ENCODE data around the gene NENF.
"Not testable (repeated sequence)": the region's sequence is repeated elsewhere in the genome, so short reads cannot be mapped to it uniquely, and the experiment has no call there.

The NENF gene

DNA sequence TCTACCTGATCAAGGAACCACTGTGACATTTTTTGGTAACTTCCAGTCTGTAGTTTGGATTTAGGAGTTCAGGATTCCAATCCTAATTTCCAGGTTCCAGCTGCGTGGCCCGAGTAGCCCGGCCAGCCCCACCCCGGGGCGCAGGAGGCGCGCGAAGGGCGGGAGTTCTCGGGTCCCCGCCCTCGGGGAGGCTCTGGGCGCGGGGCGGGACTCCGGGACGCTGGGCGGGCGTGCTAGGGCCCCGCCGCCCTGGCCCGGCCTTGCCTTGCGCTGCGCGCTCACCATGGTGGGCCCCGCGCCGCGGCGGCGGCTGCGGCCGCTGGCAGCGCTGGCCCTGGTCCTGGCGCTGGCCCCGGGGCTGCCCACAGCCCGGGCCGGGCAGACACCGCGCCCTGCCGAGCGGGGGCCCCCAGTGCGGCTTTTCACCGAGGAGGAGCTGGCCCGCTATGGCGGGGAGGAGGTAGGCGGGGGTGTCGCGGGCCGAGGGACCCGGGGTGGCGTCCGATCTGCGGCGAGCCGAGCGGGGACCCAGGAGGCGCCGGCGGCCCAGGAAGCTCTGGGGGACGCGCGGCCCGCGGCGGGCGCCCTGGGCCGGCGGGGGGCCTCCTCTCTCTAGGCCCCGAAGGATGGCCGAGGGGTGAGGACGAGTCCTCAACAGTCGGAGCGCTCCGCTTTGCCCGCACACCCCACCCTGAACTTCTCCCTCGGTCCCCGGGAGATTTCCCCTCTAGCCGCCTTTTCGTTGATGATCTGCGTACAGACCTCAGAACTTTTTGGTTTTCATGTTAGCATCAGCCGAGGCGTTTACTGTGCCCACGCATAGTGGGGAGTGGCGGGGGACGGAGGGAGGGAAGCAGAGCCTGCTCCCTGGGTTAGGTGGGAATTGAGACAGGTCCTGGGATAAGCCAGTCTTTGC is at the start of gene NENF:
Gene NENF, plus strand, starts transcription at position 260 of the 916 bp plus-strand sequence. Its CDS starts 24 bp downstream, at position 284.
- peak; percentile 87 for DNase-seq

GRCh38 chr1:212386029-212386428 is 46.7 kb upstream of the NENF start:
- no peak for DNase-seq

- DNase-seq: no peak
These were observed 43.6 kb upstream of the NENF start for GRCh38 chr1:212388985-212389716.

DNA sequence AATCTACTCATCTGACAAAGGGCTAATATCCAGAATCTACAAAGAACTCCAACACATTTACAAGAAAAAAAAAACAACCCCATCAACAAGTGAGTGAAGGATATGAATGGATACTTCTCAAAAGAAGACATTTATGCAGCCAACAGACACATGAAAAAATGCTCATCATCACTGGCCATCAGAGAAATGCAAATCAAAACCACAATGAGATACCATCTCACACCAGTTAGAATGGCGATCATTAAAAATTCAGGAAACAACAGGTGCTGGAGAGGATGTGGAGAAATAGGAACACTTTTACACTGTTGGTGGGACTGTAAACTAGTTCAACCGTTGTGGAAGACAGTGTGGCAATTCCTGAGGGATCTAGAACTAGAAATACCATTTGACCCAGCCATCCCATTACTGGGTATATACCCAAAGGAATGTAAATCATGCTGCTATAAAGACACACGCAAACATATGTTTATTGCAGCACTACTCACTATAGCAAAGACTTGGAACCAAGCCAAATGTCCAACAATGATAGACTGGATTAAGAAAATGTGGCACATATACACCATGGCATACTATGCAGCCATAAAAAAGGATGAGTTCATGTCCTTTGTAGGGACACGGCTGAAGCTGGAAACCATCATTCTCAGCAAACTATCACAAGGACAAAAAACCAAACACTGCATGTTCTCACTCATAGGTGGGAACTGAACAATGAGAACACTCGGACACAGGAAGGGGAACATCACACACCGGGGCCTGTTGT is 36.9 kb upstream of the NENF start:
- not testable (repeated sequence) for DNase-seq

DNA sequence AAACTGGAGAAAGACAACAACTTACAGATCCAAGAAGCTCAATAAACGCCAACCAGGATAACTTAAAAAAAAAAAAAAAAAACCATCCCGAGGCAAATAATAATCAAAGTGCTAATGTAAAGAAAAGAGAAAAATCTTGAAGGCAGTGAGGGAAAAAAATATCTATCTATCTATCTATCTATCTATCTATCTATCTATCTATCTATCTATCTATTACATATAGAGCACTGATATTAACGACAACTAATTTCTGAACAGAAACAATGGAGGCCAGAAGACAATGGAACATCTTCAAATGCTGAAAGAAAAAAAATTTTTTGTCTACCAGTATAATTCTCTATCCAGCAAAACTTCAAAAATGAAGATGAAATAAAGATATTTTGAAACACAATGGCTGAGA is 36.1 kb upstream of the NENF start:
- no peak for DNase-seq

GRCh38 chr1:212397171-212397570 is 35.5 kb upstream of the NENF start:
- DNase-seq: no peak

DNA sequence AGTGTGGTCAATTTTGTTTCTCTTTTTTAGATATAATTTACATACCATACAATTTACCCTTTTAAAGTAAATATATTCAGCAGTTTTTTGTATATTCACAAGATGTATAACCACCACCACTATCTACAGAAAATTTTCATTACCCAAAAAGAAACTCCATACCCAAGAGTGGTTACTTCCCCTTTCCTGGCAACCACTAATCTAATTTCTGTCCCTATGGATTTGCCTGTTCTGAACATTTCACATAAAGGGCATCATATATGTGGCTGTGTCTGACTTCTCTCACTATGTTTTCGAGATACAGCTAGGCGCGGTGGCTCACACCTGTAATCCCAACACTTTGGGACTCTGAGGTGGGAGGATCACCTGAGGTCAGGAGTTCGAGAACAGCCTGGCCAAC is 31.7 kb upstream of the NENF start:
- DNase-seq: no peak

GRCh38 chr1:212401838-212402582 is 30.7 kb upstream of the NENF start:
- no peak for DNase-seq

GRCh38 chr1:212402666-212403321 is 29.9 kb upstream of the NENF start:
- DNase-seq: no peak

- DNase-seq: no peak
These were observed 22.4 kb upstream of the NENF start for GRCh38 chr1:212410231-212410820.

DNA sequence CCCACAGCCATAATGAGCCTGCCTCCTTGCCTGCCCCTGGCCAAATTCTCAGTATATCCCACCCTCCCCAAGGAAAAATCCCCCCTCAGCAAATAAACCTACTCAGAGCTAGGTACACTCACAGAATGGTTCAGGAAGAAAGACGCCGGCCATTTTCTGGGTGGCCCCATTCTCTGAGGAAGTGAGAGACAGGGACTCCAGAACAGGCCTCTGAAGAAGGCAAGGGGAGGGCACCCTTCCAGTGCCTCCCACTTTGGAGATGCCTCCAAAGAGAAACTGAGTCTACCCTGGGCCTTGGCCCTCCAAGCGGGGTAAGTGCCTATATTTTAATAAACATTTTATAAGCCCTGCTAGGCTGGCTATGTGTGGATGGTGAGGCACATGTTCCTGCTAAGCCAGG is 20.3 kb upstream of the NENF start:
- DNase-seq: no peak

DNA sequence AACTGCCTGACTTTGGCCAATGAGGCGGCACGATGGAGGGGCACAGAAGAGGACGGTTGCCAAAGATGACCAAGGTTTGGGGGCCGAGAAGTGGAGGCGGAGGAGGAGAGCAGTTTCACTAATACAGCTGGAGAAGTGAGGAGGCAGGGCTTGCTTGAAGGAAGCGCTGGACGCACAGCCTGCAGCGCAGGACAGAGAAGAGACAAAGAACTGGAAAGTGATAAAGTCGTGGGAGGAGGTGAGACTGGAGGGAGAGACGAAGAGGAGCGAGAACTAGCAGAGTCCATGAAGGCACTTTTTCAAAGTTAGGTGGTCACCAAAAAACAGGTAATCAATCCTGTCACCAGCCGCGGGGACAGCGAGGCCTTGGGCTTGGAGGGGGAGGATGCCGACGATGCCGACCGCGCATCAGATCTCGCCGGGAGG is 18.8 kb upstream of the NENF start:
- peak; percentile 61 for DNase-seq

DNA sequence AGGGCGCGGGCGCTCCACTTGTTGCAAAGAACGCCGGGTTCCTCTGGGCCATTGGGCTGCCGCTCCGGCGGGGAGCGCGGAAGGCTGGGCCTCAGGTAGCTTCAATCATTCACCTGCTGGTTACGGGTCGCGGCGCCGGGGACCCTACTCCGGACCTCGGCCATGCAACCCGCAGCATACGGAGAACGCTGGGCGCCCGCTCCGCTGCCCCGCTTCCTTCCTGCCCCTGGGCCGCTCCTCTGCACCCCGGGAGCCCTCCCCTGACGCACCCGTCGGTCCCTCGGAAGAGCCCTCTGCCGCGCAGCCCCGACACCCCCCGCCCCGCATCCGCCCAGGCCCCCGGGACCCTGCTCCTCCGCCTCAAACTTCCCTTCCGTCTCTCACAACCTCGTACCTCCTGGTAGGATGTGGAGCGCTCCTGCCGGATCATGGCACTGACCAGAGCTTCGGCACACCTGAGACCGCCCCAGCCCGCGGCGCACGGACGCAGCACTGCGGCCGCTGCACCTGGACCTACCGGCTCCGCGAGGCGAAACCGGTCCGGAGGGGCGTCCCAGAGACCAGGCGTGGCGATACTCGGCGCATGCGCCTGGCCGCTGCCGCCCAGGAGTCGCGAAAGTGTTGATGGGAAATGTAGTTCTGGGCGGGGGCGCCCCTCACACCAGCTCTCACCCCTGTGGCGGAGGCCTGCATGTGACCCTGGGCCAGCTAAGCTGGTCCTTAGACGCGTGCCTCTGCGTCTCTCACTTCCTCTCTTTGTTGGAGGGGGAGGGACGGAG is 18.2 kb upstream of the NENF start, which contains the start of gene PACC1:
Gene PACC1, minus strand, starts transcription at position 559 of the 779 bp plus-strand sequence. Its CDS starts 129 bp downstream, at position 430.
- peak; percentile 97 for DNase-seq

DNA sequence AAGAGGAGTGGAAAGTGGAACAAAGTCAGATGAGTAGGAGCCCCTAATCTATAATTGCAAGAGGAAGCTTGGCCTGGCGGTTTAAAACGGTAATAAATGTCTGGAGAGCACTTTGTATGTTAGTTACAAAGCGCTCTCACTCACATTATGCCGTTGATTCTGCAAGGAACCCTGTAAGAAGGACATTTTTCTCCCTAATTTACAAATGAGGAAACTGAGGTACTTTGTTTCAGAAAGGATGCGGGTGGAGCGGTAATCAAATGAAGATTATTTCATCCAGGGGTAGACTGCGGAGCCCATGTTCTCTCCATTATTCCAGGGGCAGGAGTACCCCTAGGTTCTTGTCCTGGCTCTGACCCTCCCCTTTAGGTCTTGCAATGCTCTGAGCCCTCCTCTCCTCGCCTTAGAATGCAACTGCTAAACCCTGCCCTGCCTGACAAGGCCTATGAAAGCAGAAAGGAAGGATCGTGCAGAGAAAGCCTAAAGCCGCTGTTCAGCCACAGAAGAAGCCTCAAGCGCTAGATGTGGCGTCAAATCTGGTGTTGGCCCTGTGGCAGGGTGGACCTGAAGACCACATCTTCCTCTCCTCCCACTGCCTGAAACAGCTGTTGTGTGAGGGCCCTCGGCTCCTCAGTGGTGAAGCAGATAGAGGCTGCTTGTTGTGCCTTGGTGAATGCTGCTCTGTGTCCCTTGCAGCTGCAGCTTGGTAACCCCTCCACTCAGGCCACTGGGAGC is 17.4 kb upstream of the NENF start:
- DNase-seq: no peak

DNA sequence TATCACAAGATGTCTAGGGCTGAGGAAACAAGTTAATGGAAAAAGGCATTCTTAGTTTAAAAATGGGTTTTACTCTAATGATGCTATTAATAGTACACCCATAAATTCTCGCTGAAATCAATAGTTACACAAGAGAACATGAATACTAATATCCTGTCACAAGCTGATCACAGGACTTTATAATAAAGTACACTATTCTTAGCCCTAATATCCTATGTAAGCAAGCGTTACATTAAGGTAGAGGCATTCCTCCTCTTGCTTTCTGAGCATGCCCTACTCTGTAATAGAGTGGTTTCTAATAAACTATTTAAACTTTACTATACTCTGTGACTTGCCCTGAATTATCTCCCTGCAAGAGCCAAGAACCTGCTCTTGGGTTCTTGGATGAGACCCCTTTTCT is 11.6 kb upstream of the NENF start:
- no peak for DNase-seq

GRCh38 chr1:212423879-212424278 is 8.8 kb upstream of the NENF start:
- no peak for DNase-seq

DNA sequence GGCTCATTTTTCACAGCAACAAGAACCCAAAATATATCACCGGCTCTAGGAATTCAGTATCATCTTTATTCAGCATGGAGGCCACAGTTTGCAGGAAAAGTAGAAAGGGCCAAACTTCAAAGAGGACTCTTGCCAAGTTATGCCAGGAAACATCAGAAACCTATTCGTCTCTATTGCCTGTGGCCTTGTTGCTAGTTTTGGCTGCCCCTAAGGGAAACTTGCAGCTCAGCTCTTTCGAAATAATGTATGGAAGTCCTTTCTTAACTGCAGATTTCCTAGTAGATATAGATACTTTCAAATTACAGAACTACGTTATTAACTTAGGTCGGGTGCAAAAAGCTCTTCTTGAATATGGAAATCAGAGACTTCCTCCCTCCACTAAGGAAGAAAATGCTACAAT is 4.2 kb upstream of the NENF start:
- DNase-seq: no peak

DNA sequence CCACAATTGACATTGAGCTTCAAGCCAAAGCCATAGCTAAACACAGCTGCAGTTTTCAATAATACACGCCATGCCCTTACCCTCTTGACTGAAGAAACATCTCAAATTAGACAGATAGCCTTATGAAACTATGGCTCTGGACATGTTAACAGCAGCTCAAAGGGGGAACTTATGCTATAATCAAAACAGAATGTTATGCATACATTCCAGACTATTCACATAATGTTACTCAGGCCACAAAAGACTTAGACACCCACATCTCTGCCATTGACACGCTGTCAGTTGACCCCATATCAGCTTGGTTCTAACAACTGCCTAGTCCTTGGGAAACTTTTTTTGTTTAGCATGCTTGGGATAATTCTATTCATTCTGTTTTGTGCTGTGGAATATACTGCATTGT is 2.3 kb upstream of the NENF start:
- DNase-seq: no peak

DNA sequence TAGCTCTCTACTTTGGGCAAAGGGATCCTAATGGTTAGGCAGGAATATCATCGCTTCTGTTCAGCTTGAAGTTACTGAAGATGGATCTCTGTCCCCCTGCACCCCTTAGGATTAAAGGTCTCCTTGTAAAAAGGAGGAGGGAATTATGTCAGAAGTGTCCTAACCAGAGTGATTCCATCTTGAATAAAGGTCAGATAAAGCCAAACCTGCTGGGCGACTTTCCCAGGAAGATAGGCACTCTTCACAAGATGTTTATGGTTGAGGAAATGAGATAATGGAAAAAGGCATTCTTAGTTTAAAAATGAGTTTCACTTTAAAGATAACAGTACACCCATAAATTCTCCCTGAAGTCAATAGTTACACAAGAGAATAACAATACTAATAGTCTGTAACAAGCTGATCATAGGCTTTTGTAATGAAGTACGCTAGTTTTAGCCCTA is 1.7 kb upstream of the NENF start:
- no peak for DNase-seq

- DNase-seq: no peak
These were observed 1.1 kb upstream of the NENF start for GRCh38 chr1:212431644-212432043.
